Coronary artery (tissue), 2 donors: ENCODE results near the gene CIC.

ENCODE experiments used
- DNase-seq: peaks from one replicate; pipeline ENCODE4 v3.0.0-alpha.2; 2017; ENCODE audit warnings: low spot score
- H3K27ac ChIP-seq, 2 donors: fragments of 200-600 bp; sonication (generic); one replicate each; pipeline ENCODE4 v1.5.1; 2016 to 2019
- H3K4me3 ChIP-seq: fragments of 200-600 bp; sonication (generic); 2 replicates; pipeline ENCODE4 v1.5.1; 2016; ENCODE audit warnings: mild to moderate bottlenecking, moderate library complexity
- TF ChIP-seq, protein P1 (sequence below): fragments of 200-600 bp; sonication (generic); IDR thresholded peaks from one replicate; pipeline ENCODE4 v1.5.1; 2019; ENCODE audit warnings: antibody characterized with exemption

Gene CIC

GRCh38 chr19:42268704-42269477, at the start of gene CIC:
Gene CIC (plus strand): TSS chr19:42269252. CDS start chr19:42271784, 2,532 bp downstream.
- TF ChIP-seq, protein P1, sequence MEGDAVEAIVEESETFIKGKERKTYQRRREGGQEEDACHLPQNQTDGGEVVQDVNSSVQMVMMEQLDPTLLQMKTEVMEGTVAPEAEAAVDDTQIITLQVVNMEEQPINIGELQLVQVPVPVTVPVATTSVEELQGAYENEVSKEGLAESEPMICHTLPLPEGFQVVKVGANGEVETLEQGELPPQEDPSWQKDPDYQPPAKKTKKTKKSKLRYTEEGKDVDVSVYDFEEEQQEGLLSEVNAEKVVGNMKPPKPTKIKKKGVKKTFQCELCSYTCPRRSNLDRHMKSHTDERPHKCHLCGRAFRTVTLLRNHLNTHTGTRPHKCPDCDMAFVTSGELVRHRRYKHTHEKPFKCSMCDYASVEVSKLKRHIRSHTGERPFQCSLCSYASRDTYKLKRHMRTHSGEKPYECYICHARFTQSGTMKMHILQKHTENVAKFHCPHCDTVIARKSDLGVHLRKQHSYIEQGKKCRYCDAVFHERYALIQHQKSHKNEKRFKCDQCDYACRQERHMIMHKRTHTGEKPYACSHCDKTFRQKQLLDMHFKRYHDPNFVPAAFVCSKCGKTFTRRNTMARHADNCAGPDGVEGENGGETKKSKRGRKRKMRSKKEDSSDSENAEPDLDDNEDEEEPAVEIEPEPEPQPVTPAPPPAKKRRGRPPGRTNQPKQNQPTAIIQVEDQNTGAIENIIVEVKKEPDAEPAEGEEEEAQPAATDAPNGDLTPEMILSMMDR = no peak
- peak; percentile 100 for DNase-seq
- Histone ChIP-seq H3K27ac (peak within 1 kb of the TSS; percentile 99 to 100), H3K4me3 (peak within 1 kb of the TSS; percentile 91)

GRCh38 chr19:42219812-42220750, 49.0 kb upstream of the CIC start, which contains the start of gene ZNF526:
Gene ZNF526 (plus strand): TSS chr19:42220312. CDS start chr19:42224404, 4,092 bp downstream.
- peak; percentile 98 for DNase-seq
- TF ChIP-seq, protein P1 = no peak
- peak within 1 kb of the TSS; percentile 78 for H3K4me3 ChIP-seq
- peak within 1 kb of the TSS; percentile 77 to 89 for H3K27ac ChIP-seq

- no peak for DNase-seq
- TF ChIP-seq, protein P1 = no peak
- Histone ChIP-seq H3K27ac (peak overlapping the region in 1 of 2 donors; percentile 77), H3K4me3 (peak overlapping the region; percentile 78)
Measured at GRCh38 chr19:42220751-42221097, 48.3 kb upstream of the CIC start.

GRCh38 chr19:42224940-42225717, 43.9 kb upstream of the CIC start:
- TF ChIP-seq, protein P1 = no peak
- DNase-seq = no peak
- H3K27ac ChIP-seq = no peak overlapping the region

DNA sequence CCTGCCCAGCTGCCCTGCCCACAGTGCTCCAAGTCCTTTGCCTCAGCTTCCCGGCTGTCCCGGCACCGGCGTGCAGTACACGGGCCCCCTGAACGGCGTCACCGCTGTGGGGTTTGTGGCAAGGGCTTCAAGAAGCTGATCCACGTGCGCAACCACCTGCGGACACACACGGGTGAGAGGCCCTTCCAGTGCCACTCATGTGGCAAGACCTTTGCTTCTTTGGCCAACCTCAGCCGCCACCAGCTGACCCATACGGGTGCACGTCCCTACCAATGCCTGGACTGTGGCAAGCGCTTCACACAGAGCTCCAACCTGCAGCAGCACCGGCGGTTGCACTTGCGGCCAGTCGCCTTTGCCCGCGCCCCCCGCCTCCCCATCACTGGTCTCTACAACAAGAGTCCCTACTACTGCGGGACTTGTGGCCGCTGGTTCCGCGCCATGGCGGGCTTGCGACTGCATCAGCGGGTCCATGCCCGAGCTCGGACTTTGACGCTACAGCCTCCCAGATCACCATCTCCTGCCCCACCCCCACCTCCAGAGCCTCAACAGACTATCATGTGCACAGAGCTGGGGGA, 43.2 kb upstream of the CIC start:
- TF ChIP-seq, protein P1 = no peak
- no peak for DNase-seq
- Histone ChIP-seq H3K4me3 (no peak overlapping the region), H3K27ac (no peak overlapping the region)

More at GRCh38 chr19:42224940-42225717, 43.9 kb upstream of the CIC start:
- no peak overlapping the region for H3K4me3 ChIP-seq

GRCh38 chr19:42226886-42227285, 42.2 kb upstream of the CIC start:
- H3K4me3 ChIP-seq = no peak overlapping the region
- DNase-seq = no peak
- H3K27ac ChIP-seq = no peak overlapping the region
- TF ChIP-seq, protein P1 = no peak
